ENCODE measurements around the gene ALDH3A2.

DNA sequence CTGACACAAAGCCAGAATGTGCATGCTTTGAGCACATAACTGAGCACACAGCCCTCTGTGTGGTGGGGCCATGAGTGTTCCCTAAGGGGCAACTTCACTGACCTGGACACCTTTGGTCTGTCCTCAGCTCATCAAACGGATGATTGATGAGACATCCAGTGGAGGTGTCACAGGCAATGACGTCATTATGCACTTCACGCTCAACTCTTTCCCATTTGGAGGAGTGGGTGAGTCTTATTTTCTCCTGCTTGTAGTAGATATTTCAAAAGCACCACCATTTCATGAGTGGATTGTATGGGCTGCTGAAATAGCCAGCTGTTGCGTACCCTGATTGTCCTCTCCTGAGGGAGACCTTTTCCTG is 16.2 kb downstream of the ALDH3A2 start:
- TF ChIP-seq POLR2A (IDR thresholded peaks at IDR 0.05) = no peak
- TF ChIP-seq, protein P1, sequence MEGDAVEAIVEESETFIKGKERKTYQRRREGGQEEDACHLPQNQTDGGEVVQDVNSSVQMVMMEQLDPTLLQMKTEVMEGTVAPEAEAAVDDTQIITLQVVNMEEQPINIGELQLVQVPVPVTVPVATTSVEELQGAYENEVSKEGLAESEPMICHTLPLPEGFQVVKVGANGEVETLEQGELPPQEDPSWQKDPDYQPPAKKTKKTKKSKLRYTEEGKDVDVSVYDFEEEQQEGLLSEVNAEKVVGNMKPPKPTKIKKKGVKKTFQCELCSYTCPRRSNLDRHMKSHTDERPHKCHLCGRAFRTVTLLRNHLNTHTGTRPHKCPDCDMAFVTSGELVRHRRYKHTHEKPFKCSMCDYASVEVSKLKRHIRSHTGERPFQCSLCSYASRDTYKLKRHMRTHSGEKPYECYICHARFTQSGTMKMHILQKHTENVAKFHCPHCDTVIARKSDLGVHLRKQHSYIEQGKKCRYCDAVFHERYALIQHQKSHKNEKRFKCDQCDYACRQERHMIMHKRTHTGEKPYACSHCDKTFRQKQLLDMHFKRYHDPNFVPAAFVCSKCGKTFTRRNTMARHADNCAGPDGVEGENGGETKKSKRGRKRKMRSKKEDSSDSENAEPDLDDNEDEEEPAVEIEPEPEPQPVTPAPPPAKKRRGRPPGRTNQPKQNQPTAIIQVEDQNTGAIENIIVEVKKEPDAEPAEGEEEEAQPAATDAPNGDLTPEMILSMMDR (IDR thresholded peaks at IDR 0.05) = no peak

Data from testis (tissue), 2 donors.